HuH-7.5 (cell line): Measurements from ENCODE around the gene DCST1.

Source experiments
- DNase-seq: peaks from one replicate; pipeline ENCODE4 v3.0.0; 2011; ENCODE audit warnings: low spot score

The DCST1 gene

GRCh38 chr1:155012776-155013602 is 20.6 kb upstream of the DCST1 start:
- DNase-seq = no peak

- no peak for DNase-seq
Observed at GRCh38 chr1:155013632-155014031, 20.0 kb upstream of the DCST1 start.

- no peak for DNase-seq
Observed at GRCh38 chr1:155014709-155015508, 18.7 kb upstream of the DCST1 start.

GRCh38 chr1:155015527-155016230 is 17.9 kb upstream of the DCST1 start:
- no peak for DNase-seq

GRCh38 chr1:155016231-155016831 is 17.3 kb upstream of the DCST1 start:
- no peak for DNase-seq

- peak; percentile 87 for DNase-seq
Observed at GRCh38 chr1:155017041-155017945, 16.3 kb upstream of the DCST1 start.

- no peak for DNase-seq
Observed at GRCh38 chr1:155017946-155018316, 15.7 kb upstream of the DCST1 start.

GRCh38 chr1:155018617-155019348 is 14.8 kb upstream of the DCST1 start:
- DNase-seq = no peak

- DNase-seq = no peak
Observed at GRCh38 chr1:155019377-155020245, 14.0 kb upstream of the DCST1 start.

- no peak for DNase-seq
Observed at GRCh38 chr1:155022136-155022926, 11.3 kb upstream of the DCST1 start.

- no peak for DNase-seq
Observed at GRCh38 chr1:155022927-155023236, 10.7 kb upstream of the DCST1 start.

GRCh38 chr1:155023627-155024026 is 10.0 kb upstream of the DCST1 start:
- DNase-seq = no peak

- DNase-seq = no peak
Observed at GRCh38 chr1:155024315-155024714, 9.3 kb upstream of the DCST1 start.

GRCh38 chr1:155026154-155026553 is 7.5 kb upstream of the DCST1 start:
- no peak for DNase-seq

GRCh38 chr1:155026588-155026987 is 7.0 kb upstream of the DCST1 start:
- DNase-seq = no peak

GRCh38 chr1:155029513-155030242 is 3.9 kb upstream of the DCST1 start:
- DNase-seq = no peak

- no peak for DNase-seq
Observed at GRCh38 chr1:155030243-155030795, 3.3 kb upstream of the DCST1 start.

- no peak for DNase-seq
Observed at GRCh38 chr1:155030899-155031298, 2.7 kb upstream of the DCST1 start.
